T-helper 1 cell treated with Interleukin-12 subunit alpha and Interleukin-12 subunit beta and Interleukin-4 antibody, amounts not matched to agents 30 ng/mL and 1 ng/mL, for 36 hours (primary cell): ENCODE data around the gene HTT-AS. TPM values are rescaled to one million over a fixed set of nuclear protein-coding genes. Genes with fewer than 3 reads are reported as not detected.

ENCODE experiments used
- intact Hi-C: fragments of 100-400 bp; cut with micrococcal nuclease; formaldehyde crosslinking; loops from one replicate; pipeline ENCODE4 v1.15.1; 2024
- total RNA-seq: library from RNA; stranded (reverse); gene quantifications from 2 replicates; pipeline ENCODE4 v1.2.3, GENCODE V29; 2022

Gene HTT-AS
- total RNA-seq, 1 donor from 2014 or later: not detected

- intact Hi-C loops: no loop called here
Observed at GRCh38 chr4:3034231-3034630, 40.1 kb downstream of the HTT-AS start.

- intact Hi-C loops: no loop called here
Observed at GRCh38 chr4:3031357-3032082, 42.8 kb downstream of the HTT-AS start.

GRCh38 chr4:3030566-3031356, 43.6 kb downstream of the HTT-AS start:
- intact Hi-C loops: no loop called here

- intact Hi-C loops: no loop called here
Observed at GRCh38 chr4:3029464-3029863, 44.9 kb downstream of the HTT-AS start.

GRCh38 chr4:3026540-3026939, 47.8 kb downstream of the HTT-AS start:
- intact Hi-C loops: no loop called here

- intact Hi-C loops: no loop called here
Observed at GRCh38 chr4:3025881-3026280, 48.5 kb downstream of the HTT-AS start.

- intact Hi-C loops: no loop called here
Observed at GRCh38 chr4:3022651-3023050, 51.7 kb downstream of the HTT-AS start.

- intact Hi-C loops: no loop called here
Observed at GRCh38 chr4:3022112-3022511, 52.2 kb downstream of the HTT-AS start.

GRCh38 chr4:3021627-3022026, 52.7 kb downstream of the HTT-AS start:
- intact Hi-C loops: no loop called here

- intact Hi-C loops: no loop called here
Observed at GRCh38 chr4:3021127-3021526, 53.2 kb downstream of the HTT-AS start.

- intact Hi-C loops: no loop called here
Observed at GRCh38 chr4:3019145-3019846, 55.0 kb downstream of the HTT-AS start.

- intact Hi-C loops: no loop called here
Observed at GRCh38 chr4:3017504-3017903, 56.8 kb downstream of the HTT-AS start.

- intact Hi-C loops: no loop called here
Observed at GRCh38 chr4:3016961-3017360, 57.4 kb downstream of the HTT-AS start.

GRCh38 chr4:3013839-3014350, 60.4 kb downstream of the HTT-AS start:
- intact Hi-C loops: no loop called here

Other genes with a start within 250 kb of the HTT-AS start
- gene ADD1, start 230.7 kb downstream of the HTT-AS start, total RNA-seq: 261 and 283 TPM in 2 replicates
- 64.0 and 64.2 TPM in 2 replicates for gene NOP14, start 111.1 kb downstream of the HTT-AS start, total RNA-seq
- gene GRK4, start 111.0 kb downstream of the HTT-AS start, total RNA-seq: 3.7 and 4.0 TPM in 2 replicates
- gene HTT, start 143 bp upstream of the HTT-AS start, total RNA-seq: 78.0 and 79.1 TPM in 2 replicates
- 2.1 and 2.2 TPM in 2 replicates for gene MSANTD1, start 174.6 kb upstream of the HTT-AS start, total RNA-seq
- gene RGS12, start 218.5 kb upstream of the HTT-AS start, total RNA-seq: 2.1 and 4.1 TPM in 2 replicates